GM23338 (cell line): ENCODE results near the gene CDKL1. TPM values are rescaled to one million over a fixed set of nuclear protein-coding genes. Genes with fewer than 3 reads are reported as not detected.

Experiments
- ATAC-seq: fragments of 200-7000 bp; cut with Tn5 transposase; 3 replicates; pipeline ENCODE4 v1.9.1; 2020
- DNase-seq: peaks from one replicate; pipeline ENCODE4 v3.0.0-alpha.2; 2015; ENCODE audit warnings: low spot score
- H2AFZ ChIP-seq: fragments of 200-600 bp; sonication (generic); 2 replicates; pipeline ENCODE4 v1.8.0; 2016; ENCODE audit warnings: antibody characterized with exemption, mild to moderate bottlenecking, moderate library complexity
- H3F3A ChIP-seq: fragments of 200-600 bp; sonication (generic); replicated peaks from 2 replicates; pipeline ENCODE4 v1.8.0; 2017; ENCODE audit warnings: antibody characterized with exemption, mixed run types, low read depth
- H3K27ac ChIP-seq: fragments of 200-600 bp; sonication (generic); 2 replicates; pipeline ENCODE4 v1.6.1; 2016; ENCODE audit warnings: low read depth
- H3K27me3 ChIP-seq: fragments of 200-600 bp; sonication (generic); 2 replicates; pipeline ENCODE4 v1.8.0; 2016; ENCODE audit warnings: mild to moderate bottlenecking, mixed run types, moderate library complexity; ENCODE audit not compliant: insufficient read depth
- H3K36me3 ChIP-seq: fragments of 200-600 bp; sonication (generic); 2 replicates; pipeline ENCODE4 v1.8.0; 2016; ENCODE audit warnings: mild to moderate bottlenecking; ENCODE audit not compliant: insufficient read depth
- H3K4me1 ChIP-seq: fragments of 200-600 bp; sonication (generic); 2 replicates; pipeline ENCODE4 v1.8.0; 2016; ENCODE audit warnings: mild to moderate bottlenecking, moderate library complexity; ENCODE audit not compliant: insufficient read depth
- H3K4me2 ChIP-seq: fragments of 200-600 bp; sonication (generic); 2 replicates; pipeline ENCODE4 v1.7.1; 2017; ENCODE audit warnings: mixed run types
- H3K4me3 ChIP-seq: fragments of 200-600 bp; sonication (generic); 2 replicates; pipeline ENCODE4 v1.6.1; 2016; ENCODE audit warnings: mixed run types
- H3K79me2 ChIP-seq: fragments of 200-600 bp; sonication (generic); replicated peaks from 2 replicates; pipeline ENCODE4 v1.8.0; 2017; ENCODE audit warnings: mild to moderate bottlenecking; ENCODE audit not compliant: insufficient read depth
- H3K9me2 ChIP-seq: fragments of 200-600 bp; sonication (generic); 2 replicates; pipeline ENCODE4 v1.8.0; 2017; ENCODE audit not compliant: insufficient read depth
- H4K20me1 ChIP-seq: fragments of 200-600 bp; sonication (generic); replicated peaks from 2 replicates; pipeline ENCODE4 v1.8.0; 2017; ENCODE audit warnings: mild to moderate bottlenecking; ENCODE audit not compliant: insufficient read depth
- H3K27ac Mint-ChIP-seq: 2 replicates; pipeline ENCODE4 v1.8.0; 2020; ENCODE audit warnings: inconsistent platforms, mild to moderate bottlenecking, moderate library complexity, mixed read lengths
- H3K27me3 Mint-ChIP-seq: 3 replicates; pipeline ENCODE4 v1.8.0; 2022; ENCODE audit warnings: low read depth, mild to moderate bottlenecking, moderate library complexity, mixed read lengths, inconsistent platforms; ENCODE audit not compliant: insufficient read depth, poor library complexity
- H3K36me3 Mint-ChIP-seq: 3 replicates; pipeline ENCODE4 v1.8.0; 2021; ENCODE audit warnings: low read depth, mild to moderate bottlenecking, inconsistent platforms, moderate library complexity, mixed read lengths
- H3K4me1 Mint-ChIP-seq: 3 replicates; pipeline ENCODE4 v1.8.0; 2020; ENCODE audit warnings: mild to moderate bottlenecking, inconsistent platforms, mixed read lengths
- H3K4me3 Mint-ChIP-seq: 3 replicates; pipeline ENCODE4 v1.8.0; 2021; ENCODE audit warnings: moderate library complexity, mild to moderate bottlenecking, inconsistent platforms, mixed read lengths
- H3K9me3 Mint-ChIP-seq: 3 replicates; pipeline ENCODE4 v1.8.0; 2020; ENCODE audit warnings: moderate library complexity, mild to moderate bottlenecking, inconsistent platforms, mixed read lengths
- CREB1 ChIP-seq: fragments of 250-450 bp; sonication (Bioruptor Pico); IDR thresholded peaks from 2 replicates; pipeline ENCODE4 v1.5.0; 2020; ENCODE audit warnings: low read depth, mild to moderate bottlenecking, moderate library complexity
- EZH2 ChIP-seq: fragments of 200-600 bp; sonication (generic); IDR thresholded peaks from one replicate; pipeline ENCODE4 v1.8.0; 2017; ENCODE audit warnings: antibody characterized with exemption, mild to moderate bottlenecking, low read depth; ENCODE audit not compliant: unreplicated experiment
- EZH2phosphoT487 ChIP-seq: fragments of 200-600 bp; sonication (generic); IDR thresholded peaks from one replicate; pipeline ENCODE4 v1.8.1; 2018; ENCODE audit warnings: antibody characterized with exemption; ENCODE audit not compliant: unreplicated experiment
- JUNB ChIP-seq: IDR thresholded peaks from one replicate; pipeline ENCODE4 v1.6.1; 2016; ENCODE audit warnings: antibody characterized with exemption; ENCODE audit not compliant: unreplicated experiment
- NANOG ChIP-seq: IDR thresholded peaks from 2 replicates; pipeline ENCODE4 v1.6.1; 2016; ENCODE audit warnings: antibody characterized with exemption, borderline replicate concordance
- POLR2AphosphoS5 ChIP-seq: IDR thresholded peaks from 2 replicates; pipeline ENCODE4 v1.6.1; 2016; ENCODE audit warnings: antibody characterized with exemption, low read depth
- STAT1 ChIP-seq: IDR thresholded peaks from one replicate; pipeline ENCODE4 v1.6.1; 2016; ENCODE audit warnings: antibody characterized with exemption; ENCODE audit not compliant: unreplicated experiment
- ZNF114 ChIP-seq: fragments of 250-450 bp; sonication (Bioruptor Pico); IDR thresholded peaks from 2 replicates; pipeline ENCODE4 v1.5.0; 2020; ENCODE audit warnings: mild to moderate bottlenecking, moderate library complexity
- ZNF331 ChIP-seq: fragments of 250-450 bp; sonication (Bioruptor Pico); IDR thresholded peaks from 2 replicates; pipeline ENCODE4 v1.5.0; 2020; ENCODE audit warnings: low read depth, mild to moderate bottlenecking, moderate library complexity
- polyA plus RNA-seq: library from polyadenylated mRNA; unstranded; fragments of >200 nt; fragmentation: Nextera tagmentation; extraction: Ambion mirVana; gene quantifications from 2 replicates; pipeline ENCODE4 v1.2.1, GENCODE V29; 2016
- total RNA-seq: library from RNA; depleted of rRNA; stranded (reverse); fragments of >200 nt; shearing (Covaris generic); gene quantifications from 2 replicates; pipeline ENCODE4 v1.2.3, GENCODE V29; 2014
- TF ChIP-seq, protein P1 (sequence below): IDR thresholded peaks from one replicate; pipeline ENCODE4 v1.6.1; 2018; ENCODE audit warnings: antibody characterized with exemption; ENCODE audit not compliant: unreplicated experiment
- TF ChIP-seq, protein P2 (sequence below), 2 experiments: fragments of 200-600 bp in 1 of 2; sonication (generic) in 1 of 2; conservative IDR thresholded peaks; 2 replicates each; pipeline versions ENCODE4 v1.5.1 to v1.6.1; 2016 to 2017; ENCODE audit warnings: antibody characterized with exemption in 2 of 2, low read depth in 2 of 2, mild to moderate bottlenecking in 2 of 2, moderate library complexity in 1 of 2
- TF ChIP-seq, protein P3 (sequence below): fragments of 250-450 bp; sonication (Bioruptor Pico); IDR thresholded peaks from 2 replicates; pipeline ENCODE4 v1.5.0; 2020; ENCODE audit warnings: mild to moderate bottlenecking, moderate library complexity
- TF ChIP-seq, protein P4 (sequence below): IDR thresholded peaks from 2 replicates; pipeline ENCODE4 v1.6.1; 2016; ENCODE audit warnings: antibody characterized with exemption

Gene CDKL1
- total and polyA plus RNA-seq, 2 experiments from 2014 or later = 0.52 TPM

- TF ChIP-seq, protein P1, sequence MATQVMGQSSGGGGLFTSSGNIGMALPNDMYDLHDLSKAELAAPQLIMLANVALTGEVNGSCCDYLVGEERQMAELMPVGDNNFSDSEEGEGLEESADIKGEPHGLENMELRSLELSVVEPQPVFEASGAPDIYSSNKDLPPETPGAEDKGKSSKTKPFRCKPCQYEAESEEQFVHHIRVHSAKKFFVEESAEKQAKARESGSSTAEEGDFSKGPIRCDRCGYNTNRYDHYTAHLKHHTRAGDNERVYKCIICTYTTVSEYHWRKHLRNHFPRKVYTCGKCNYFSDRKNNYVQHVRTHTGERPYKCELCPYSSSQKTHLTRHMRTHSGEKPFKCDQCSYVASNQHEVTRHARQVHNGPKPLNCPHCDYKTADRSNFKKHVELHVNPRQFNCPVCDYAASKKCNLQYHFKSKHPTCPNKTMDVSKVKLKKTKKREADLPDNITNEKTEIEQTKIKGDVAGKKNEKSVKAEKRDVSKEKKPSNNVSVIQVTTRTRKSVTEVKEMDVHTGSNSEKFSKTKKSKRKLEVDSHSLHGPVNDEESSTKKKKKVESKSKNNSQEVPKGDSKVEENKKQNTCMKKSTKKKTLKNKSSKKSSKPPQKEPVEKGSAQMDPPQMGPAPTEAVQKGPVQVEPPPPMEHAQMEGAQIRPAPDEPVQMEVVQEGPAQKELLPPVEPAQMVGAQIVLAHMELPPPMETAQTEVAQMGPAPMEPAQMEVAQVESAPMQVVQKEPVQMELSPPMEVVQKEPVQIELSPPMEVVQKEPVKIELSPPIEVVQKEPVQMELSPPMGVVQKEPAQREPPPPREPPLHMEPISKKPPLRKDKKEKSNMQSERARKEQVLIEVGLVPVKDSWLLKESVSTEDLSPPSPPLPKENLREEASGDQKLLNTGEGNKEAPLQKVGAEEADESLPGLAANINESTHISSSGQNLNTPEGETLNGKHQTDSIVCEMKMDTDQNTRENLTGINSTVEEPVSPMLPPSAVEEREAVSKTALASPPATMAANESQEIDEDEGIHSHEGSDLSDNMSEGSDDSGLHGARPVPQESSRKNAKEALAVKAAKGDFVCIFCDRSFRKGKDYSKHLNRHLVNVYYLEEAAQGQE = no peak
- no peak for TF ChIP-seq ZNF331 (CRISPR knock-in tag)
These were observed 21.2 kb upstream of the CDKL1 start (continued) for GRCh38 chr14:50417853-50418252.

- Histone ChIP-seq H3K4me2 (no peak overlapping the region), H3K36me3 (no peaks in the 10 kb centered on the region), H3F3A (no peaks in the 10 kb centered on the region), H3K4me3 (no peak overlapping the region), H4K20me1 (no peaks in the 10 kb centered on the region), H3K79me2 (no peaks in the 10 kb centered on the region), H3K27ac (no peak overlapping the region), H3K27me3 (no peaks in the 10 kb centered on the region), H3K9me2 (no peaks in the 10 kb centered on the region; the same call in 1 of the 2 replicates), H3K4me1 (no peaks in the 10 kb centered on the region), H2AFZ (no peak overlapping the region)
- TF ChIP-seq ZNF331 (CRISPR knock-in tag) = no peak
- no peak for TF ChIP-seq STAT1
- no peak for TF ChIP-seq EZH2
- no peak for TF ChIP-seq EZH2phosphoT487
- TF ChIP-seq, protein P2, sequence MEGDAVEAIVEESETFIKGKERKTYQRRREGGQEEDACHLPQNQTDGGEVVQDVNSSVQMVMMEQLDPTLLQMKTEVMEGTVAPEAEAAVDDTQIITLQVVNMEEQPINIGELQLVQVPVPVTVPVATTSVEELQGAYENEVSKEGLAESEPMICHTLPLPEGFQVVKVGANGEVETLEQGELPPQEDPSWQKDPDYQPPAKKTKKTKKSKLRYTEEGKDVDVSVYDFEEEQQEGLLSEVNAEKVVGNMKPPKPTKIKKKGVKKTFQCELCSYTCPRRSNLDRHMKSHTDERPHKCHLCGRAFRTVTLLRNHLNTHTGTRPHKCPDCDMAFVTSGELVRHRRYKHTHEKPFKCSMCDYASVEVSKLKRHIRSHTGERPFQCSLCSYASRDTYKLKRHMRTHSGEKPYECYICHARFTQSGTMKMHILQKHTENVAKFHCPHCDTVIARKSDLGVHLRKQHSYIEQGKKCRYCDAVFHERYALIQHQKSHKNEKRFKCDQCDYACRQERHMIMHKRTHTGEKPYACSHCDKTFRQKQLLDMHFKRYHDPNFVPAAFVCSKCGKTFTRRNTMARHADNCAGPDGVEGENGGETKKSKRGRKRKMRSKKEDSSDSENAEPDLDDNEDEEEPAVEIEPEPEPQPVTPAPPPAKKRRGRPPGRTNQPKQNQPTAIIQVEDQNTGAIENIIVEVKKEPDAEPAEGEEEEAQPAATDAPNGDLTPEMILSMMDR (conservative IDR thresholded peaks at IDR 0.05; ENCODE audit: low read depth in 2 of 2) = no peak
- no peak for TF ChIP-seq JUNB
- TF ChIP-seq POLR2AphosphoS5 = no peak
- no peak for TF ChIP-seq ZNF114 (CRISPR knock-in tag)
- no peak for TF ChIP-seq NANOG
- TF ChIP-seq, protein P3, sequence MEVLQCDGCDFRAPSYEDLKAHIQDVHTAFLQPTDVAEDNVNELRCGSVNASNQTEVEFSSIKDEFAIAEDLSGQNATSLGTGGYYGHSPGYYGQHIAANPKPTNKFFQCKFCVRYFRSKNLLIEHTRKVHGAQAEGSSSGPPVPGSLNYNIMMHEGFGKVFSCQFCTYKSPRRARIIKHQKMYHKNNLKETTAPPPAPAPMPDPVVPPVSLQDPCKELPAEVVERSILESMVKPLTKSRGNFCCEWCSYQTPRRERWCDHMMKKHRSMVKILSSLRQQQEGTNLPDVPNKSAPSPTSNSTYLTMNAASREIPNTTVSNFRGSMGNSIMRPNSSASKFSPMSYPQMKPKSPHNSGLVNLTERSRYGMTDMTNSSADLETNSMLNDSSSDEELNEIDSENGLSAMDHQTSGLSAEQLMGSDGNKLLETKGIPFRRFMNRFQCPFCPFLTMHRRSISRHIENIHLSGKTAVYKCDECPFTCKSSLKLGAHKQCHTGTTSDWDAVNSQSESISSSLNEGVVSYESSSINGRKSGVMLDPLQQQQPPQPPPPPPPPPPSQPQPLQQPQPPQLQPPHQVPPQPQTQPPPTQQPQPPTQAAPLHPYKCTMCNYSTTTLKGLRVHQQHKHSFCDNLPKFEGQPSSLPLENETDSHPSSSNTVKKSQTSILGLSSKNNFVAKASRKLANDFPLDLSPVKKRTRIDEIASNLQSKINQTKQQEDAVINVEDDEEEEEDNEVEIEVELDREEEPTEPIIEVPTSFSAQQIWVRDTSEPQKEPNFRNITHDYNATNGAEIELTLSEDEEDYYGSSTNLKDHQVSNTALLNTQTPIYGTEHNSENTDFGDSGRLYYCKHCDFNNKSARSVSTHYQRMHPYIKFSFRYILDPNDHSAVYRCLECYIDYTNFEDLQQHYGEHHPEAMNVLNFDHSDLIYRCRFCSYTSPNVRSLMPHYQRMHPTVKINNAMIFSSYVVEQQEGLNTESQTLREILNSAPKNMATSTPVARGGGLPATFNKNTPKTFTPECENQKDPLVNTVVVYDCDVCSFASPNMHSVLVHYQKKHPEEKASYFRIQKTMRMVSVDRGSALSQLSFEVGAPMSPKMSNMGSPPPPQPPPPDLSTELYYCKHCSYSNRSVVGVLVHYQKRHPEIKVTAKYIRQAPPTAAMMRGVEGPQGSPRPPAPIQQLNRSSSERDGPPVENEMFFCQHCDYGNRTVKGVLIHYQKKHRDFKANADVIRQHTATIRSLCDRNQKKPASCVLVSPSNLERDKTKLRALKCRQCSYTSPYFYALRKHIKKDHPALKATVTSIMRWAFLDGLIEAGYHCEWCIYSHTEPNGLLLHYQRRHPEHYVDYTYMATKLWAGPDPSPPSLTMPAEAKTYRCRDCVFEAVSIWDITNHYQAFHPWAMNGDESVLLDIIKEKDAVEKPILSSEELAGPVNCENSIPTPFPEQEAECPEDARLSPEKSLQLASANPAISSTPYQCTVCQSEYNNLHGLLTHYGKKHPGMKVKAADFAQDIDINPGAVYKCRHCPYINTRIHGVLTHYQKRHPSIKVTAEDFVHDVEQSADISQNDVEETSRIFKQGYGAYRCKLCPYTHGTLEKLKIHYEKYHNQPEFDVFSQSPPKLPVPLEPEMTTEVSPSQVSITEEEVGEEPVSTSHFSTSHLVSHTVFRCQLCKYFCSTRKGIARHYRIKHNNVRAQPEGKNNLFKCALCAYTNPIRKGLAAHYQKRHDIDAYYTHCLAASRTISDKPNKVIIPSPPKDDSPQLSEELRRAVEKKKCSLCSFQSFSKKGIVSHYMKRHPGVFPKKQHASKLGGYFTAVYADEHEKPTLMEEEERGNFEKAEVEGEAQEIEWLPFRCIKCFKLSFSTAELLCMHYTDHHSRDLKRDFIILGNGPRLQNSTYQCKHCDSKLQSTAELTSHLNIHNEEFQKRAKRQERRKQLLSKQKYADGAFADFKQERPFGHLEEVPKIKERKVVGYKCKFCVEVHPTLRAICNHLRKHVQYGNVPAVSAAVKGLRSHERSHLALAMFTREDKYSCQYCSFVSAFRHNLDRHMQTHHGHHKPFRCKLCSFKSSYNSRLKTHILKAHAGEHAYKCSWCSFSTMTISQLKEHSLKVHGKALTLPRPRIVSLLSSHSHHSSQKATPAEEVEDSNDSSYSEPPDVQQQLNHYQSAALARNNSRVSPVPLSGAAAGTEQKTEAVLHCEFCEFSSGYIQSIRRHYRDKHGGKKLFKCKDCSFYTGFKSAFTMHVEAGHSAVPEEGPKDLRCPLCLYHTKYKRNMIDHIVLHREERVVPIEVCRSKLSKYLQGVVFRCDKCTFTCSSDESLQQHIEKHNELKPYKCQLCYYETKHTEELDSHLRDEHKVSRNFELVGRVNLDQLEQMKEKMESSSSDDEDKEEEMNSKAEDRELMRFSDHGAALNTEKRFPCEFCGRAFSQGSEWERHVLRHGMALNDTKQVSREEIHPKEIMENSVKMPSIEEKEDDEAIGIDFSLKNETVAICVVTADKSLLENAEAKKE (CRISPR knock-in tag) = no peak
- TF ChIP-seq CREB1 = no peak
- TF ChIP-seq, protein P4, sequence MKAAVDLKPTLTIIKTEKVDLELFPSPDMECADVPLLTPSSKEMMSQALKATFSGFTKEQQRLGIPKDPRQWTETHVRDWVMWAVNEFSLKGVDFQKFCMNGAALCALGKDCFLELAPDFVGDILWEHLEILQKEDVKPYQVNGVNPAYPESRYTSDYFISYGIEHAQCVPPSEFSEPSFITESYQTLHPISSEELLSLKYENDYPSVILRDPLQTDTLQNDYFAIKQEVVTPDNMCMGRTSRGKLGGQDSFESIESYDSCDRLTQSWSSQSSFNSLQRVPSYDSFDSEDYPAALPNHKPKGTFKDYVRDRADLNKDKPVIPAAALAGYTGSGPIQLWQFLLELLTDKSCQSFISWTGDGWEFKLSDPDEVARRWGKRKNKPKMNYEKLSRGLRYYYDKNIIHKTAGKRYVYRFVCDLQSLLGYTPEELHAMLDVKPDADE = no peak
- ATAC-seq (no peak), DNase-seq (no peak)
- Mint-ChIP-seq H3K27ac (no peak overlapping the region), H3K4me1 (no peaks in the 10 kb centered on the region), H3K9me3 (peaks cover 19% of the 10 kb centered on the region; the same call in 2 of the 3 replicates), H3K27me3 (peaks cover 8% of the 10 kb centered on the region), H3K36me3 (peaks cover 23% of the 10 kb centered on the region; the same call in 2 of the 3 replicates), H3K4me3 (no peak overlapping the region)
These were observed 14.2 kb upstream of the CDKL1 start for GRCh38 chr14:50410921-50411320.
